ENCODE measurements around the gene FOXP1.

FOXP1 gene

GRCh38 chr3:71525391-71525790 is 58.1 kb downstream of the FOXP1 start:
- no peak for DNase-seq

- DNase-seq, result no peak
These were observed 58.9 kb downstream of the FOXP1 start for GRCh38 chr3:71524672-71525071.

- no peak for DNase-seq
These were observed 59.9 kb downstream of the FOXP1 start for GRCh38 chr3:71523628-71524027.

DNA sequence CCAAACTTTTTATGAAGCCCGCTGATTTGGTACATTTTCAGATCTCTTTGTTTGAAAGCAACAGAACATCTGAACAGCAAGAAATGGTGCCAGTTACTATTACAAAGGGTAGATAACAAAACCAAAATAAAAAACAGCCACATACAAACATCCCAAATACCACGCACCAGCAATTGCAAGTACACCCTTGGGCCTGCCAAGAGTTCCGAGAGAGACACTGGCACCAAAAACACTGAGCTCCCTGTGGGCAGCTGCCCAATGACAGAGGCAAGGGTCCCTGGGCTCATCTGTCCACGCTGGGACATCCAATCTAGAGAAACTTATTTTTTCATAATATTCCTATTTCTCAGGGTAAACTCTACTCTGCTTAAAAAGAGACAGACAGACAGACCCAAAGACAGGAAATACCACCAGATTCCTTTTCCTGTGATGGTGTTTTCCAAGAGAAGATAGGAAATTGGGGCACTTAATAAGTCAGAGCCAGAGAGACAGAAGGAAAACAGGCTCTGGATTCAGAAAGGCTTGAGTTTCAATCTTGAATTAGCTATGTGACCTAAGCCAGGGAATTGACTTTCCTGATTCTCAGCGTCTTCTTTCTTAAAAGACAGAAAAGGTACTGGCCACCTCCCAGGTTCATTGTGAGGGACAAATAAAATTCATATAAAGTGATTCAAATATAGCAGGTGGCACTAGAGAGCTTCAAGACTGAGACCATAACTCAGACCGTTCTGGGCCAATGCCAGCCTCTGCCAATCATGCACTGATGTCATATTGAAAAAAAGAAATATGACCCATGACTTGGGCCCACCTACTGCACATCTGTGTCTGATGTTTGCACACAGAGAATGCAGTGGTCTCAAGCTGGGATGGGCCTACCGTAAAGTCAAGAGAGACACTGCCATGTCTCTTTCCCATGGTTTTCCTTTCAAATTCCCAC is 61.3 kb downstream of the FOXP1 start:
- no peak for DNase-seq

GRCh38 chr3:71521021-71521352 is 62.5 kb downstream of the FOXP1 start:
- no peak for DNase-seq

DNA sequence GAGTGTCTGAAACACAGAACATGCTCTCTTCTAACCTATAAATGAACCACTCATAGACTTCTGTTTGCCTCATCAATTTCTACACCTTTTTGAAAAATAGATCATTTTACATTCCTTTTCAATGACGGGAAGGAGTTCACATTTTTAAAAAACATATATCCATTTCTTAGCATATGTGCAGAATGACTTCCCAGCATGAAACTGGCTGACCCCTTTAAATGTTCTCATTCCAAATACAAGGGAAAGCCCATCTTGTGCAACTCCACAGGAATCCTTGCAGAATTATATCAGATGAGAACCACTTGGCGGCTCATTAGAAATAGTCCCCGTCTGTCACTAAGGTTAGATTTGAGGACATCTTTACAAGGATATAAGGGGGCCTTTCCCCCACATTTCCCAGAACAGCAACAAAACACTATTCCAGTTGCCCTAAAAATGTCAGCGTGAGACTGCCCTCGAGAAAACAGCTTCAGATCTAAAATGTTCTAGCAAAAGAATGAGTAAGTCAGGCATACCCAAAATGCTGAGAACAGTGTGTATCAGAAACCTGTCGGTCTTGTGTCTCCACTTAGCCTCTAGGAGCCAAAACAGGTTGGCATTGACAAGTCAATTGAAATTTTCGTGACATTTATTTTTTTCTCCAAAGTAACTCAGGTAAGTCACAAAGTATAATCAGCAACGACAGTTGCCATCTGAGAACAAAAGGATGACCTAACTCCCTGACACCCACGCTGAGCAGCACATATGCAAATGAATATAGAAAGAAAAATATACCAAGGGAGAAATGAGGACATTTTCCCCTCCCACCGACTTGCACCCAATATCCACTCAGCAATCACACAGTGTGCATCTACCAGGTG is 63.1 kb downstream of the FOXP1 start:
- no peak for DNase-seq

DNA sequence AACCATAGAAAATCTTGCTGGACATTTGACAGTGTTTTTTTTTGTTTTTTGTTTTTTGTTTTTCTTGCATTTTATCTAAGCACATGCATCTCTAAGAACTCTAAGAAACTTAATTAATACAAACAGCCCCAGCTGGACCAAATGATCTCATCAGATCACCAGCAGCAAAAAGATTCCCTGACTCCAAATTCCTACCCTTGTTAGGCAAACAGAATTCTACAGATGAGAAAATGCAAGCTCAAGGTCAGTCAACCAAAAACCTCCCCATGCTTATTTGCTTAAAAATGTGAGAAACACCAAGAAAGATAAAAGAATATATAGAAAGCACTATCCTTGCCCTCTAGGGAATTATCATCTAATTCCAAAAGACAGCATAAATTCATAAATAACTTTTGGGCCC is 65.4 kb downstream of the FOXP1 start:
- DNase-seq, result no peak

- DNase-seq, result no peak
These were observed 66.2 kb downstream of the FOXP1 start for GRCh38 chr3:71517271-71517791.

- DNase-seq, result no peak
These were observed 67.7 kb downstream of the FOXP1 start for GRCh38 chr3:71515636-71516365.

DNA sequence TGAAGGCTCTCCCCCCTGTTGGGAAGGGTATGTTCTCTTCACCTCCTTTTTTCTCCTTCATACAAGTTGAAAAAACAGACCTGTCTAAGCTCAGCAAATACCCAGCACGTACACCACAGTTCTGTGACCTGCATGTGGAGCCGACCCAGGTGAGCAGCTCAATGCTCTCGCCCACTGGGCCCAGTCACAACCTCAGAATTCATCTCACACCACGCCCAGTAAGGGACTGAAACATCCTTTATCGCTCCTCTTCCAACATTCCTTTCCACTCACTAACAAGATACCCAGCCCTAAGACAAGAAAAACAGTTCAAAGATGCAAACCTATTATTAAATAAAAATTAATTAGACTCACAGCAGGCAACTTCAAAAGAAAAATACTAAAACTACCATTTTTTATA is 68.9 kb downstream of the FOXP1 start:
- DNase-seq, result no peak

GRCh38 chr3:71513515-71513914 is 70.0 kb downstream of the FOXP1 start:
- DNase-seq, result no peak

DNA sequence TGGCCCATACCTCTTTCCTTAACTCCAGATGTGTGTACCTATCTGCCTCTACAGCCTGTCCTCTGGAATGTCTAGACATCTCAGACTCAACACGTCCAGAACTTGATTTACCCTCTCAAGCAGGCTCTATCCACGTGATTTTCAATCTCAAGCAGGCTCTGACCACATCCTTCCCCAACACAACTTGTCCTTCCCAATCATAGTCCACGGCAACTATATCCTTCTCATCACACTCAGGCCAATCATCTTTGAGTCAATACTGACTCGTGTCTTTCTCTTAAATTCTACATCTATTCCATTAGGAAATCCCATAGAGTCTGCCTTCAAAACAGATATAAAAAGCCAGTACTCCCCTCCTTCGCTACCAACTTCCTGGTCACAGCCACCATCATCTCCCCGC is 70.4 kb downstream of the FOXP1 start:
- no peak for DNase-seq

DNA sequence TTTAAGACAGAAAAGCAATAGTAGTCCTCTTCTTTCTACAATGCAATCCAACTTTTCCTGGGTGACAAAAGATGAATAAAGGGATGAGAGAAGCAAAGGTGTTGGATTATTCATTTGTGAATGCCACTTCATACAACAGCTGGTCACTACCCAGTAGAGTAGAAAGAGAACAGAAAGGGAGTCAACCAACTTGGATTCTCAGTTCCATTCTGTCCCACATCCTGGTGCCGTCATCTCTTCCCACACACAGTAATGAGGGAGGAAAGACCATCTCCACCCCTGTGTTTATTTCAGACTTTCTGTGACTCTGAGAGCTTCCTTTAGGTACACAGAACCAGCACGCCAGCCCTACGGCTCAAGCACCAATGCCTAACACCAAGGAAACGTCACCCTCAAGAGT is 71.0 kb downstream of the FOXP1 start:
- no peak for DNase-seq

DNA sequence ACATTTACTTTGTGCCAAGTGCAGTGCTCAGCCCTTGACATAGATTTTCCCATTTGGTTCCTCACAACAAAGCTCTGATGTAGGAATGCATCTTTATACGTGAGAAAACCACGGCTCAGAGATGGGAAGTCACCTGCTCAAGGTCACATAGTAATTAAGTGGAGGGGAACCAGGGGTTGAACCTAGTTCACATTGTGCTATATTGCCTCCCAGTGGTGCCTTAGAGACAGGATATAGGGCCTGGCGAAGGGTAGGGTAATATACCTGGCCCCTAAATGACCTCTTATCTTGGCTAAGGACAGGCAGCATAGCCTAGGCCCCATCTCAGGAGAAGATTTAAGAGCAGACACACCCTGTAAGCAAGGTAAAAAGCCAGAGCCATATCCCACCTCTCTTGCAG is 71.5 kb downstream of the FOXP1 start:
- peak; percentile 40 for DNase-seq

DNA sequence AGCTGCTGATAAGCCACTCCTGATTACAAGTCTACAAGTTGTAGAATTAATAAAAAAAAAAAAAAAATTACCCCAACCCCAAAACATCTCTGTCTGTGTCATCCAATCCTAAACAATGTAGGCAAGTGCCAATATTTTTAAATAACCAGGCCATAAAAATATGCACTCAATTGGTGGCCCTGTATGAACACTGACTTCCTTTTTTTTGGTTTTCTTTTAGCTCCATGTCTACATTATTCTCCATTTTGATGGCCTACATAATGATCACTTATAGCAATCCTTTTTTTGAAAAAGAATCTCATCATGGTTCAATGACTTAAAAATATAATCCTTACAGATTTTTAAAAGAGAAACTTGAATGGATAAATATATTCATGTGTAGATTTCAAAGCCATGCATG is 72.1 kb downstream of the FOXP1 start:
- DNase-seq, result no peak

DNA sequence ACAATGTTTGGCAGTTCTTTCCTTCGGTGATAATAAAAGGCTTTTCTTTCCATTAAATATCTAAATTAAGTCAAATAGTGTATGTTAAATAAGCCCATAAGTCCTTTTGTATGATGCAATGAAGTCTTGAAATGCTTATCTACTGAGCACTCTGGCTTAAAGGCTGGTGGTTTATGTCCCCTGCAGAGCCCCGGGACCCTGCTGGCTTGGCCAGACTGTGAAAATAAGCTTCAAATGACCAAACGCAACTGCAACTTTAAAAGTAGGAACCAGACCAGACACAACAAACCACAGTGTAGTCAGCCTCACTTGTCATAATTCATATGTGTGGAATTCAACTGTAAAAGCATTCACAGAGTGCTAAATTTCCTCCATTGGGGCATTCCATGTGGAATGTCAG is 72.5 kb downstream of the FOXP1 start:
- no peak for DNase-seq

GRCh38 chr3:71510510-71510909 is 73.0 kb downstream of the FOXP1 start:
- no peak for DNase-seq

DNA sequence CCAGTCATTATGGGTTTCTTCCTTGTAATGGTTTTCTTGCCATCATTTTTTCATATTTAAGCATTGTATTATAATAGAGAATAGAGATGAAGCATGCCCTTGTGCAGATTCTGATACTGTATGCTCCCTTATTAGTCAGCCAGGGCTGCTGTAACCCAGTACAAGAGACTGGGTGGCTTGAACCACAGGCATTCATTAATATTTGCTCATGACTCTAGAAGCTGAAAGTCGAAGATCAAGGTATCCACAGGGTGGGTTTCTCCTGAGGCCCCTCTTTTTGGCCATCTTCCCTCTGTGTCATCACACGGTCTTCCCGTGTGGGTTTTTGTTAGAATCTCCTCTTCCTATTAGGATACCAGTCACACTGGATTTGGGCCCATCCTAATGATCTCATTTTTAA is 74.5 kb downstream of the FOXP1 start:
- DNase-seq, result no peak

- DNase-seq, result no peak
These were observed 77.7 kb downstream of the FOXP1 start for GRCh38 chr3:71505767-71506350.

DNA sequence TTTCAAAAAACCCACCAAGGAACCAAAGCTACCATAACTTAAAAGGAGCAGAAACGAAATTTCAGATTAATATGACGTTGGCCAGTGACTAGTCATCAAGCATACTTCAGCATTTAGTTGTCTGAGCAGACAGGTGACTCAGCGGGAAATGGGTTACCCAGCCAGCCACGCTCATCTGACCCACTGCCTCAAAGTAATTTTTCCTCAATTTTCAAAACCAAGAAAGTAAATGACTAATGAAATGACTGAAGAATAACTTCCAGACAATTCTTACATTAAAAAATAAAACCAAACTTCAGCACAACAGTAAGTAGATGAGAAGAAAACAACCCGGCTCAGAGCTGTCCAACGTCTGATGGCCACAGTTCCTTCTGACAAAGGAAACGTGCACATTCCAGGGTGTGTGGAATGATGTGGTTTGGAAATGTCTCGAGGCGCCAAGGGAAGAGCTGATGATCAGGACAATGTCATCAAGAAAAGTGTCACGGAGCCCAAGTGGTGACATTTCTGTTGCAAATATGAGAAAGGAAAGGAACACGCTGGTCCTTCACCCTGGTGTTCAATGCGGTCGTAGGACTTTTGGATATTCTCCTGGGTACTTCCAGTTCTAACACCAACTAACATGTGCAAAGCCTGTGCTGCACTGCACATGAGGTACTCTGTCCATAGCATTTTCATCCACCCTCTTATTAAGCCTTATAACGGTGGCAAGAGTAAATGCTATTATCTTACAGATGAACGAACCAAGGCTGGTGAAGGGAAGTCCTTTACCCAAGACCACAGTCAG is 79.1 kb downstream of the FOXP1 start:
- DNase-seq, result peak; percentile 62

GRCh38 chr3:71503525-71504249 is 79.8 kb downstream of the FOXP1 start:
- DNase-seq, result no peak
